ENCODE results near the gene AFM.

DNA sequence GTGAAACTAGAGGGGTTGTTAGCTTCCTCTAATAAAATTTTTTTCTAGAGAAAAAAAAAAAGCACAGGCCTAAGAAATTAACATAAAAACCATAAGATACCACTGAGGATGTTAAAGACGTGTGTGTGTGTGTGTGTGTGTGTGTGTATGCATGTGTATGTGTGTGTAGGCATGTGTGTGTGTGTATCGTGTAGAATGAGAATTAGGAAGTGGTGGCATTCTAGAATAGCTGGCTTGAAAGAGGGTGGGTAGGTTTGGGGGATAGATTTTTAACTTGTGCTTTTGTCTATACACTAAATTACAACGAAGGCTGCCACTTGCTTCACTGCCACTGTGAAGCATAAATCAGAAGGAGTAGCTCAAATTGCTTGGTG is 22.5 kb upstream of the AFM start:
- TF ChIP-seq, protein P1, sequence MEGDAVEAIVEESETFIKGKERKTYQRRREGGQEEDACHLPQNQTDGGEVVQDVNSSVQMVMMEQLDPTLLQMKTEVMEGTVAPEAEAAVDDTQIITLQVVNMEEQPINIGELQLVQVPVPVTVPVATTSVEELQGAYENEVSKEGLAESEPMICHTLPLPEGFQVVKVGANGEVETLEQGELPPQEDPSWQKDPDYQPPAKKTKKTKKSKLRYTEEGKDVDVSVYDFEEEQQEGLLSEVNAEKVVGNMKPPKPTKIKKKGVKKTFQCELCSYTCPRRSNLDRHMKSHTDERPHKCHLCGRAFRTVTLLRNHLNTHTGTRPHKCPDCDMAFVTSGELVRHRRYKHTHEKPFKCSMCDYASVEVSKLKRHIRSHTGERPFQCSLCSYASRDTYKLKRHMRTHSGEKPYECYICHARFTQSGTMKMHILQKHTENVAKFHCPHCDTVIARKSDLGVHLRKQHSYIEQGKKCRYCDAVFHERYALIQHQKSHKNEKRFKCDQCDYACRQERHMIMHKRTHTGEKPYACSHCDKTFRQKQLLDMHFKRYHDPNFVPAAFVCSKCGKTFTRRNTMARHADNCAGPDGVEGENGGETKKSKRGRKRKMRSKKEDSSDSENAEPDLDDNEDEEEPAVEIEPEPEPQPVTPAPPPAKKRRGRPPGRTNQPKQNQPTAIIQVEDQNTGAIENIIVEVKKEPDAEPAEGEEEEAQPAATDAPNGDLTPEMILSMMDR (IDR thresholded peaks at IDR 0.05): no peak
- no peak for TF ChIP-seq POLR2A (IDR thresholded peaks at IDR 0.05)
